HG03558 (cell line): Measurements from ENCODE around the gene MEMO1.
A peak's percentile ranks its signal among the peaks of the same experiment; 100 is the strongest.
"Not testable (repeated sequence)": the region's sequence is repeated elsewhere in the genome, so short reads cannot be mapped to it uniquely, and the experiment has no call there.

Experiments used
- ATAC-seq: cut with Tn5 transposase; IDR thresholded peaks from one replicate; pipeline ENCODE4 v1.9.1; 2021; ENCODE audit warnings: moderate number of reproducible peaks; ENCODE audit not compliant: unreplicated experiment; ENCODE audit errors: extremely low read depth

The MEMO1 gene

DNA sequence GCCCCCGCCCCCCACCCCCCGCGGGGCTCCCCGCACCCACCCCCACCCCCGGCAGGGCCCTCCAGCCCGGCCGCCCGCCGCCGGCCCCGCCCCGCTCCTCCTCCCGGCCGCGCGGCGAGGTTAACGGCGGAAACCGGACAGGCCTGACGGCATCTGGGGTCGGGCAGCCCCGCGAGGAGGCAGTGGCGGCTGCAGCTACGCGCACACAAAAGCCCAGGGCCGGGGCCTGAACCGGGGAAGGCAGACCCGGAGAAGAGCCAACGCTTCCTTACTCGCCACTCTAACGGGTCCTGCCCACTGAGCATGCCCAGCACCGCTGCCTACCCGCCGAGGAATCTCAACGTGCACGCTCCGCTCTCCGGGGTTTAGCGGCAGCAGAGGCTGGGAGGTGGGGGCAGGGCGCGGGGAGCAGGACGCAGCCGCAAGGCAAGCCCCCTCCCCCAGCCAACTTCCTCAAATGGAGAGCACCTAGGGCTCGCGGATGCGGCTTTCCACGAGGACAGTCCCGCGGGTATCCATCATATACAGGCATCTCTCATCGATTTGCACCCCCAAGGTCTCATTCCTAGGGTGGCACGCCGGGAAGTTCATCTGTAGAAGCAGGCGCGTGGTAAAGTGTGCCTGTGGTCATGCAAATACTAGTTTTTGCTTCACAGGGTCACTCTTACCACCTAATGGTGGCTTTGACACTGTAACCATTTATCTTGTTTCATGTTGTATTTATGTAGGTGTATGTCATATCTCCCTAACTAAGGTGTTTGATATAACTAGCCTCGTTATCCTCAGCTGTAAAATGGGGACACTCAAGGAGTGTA, at the start of gene MEMO1:
MEMO1 (minus strand) TSS at position 339 of the 815 bp plus-strand sequence. CDS start 761 bp downstream, outside the sequence.
- ATAC-seq: peak; percentile 47

DNA sequence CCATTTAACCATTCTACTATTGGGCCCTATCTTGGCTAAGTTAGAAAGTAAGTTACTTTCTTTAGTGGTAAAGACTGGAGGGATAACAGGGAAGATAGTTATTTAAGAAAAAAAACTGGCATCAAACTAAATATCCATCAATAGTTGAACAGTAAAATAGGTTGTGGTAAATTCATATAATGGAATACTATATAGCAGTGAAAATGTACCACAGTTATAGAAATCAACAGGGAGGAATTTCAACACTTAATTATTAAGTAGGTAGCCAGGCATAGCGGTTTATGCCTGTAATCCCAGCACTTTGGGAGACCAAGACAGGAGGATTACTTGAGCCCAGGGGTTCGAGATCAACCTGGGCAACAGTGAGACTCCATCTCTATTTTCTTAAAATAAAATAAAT, 49.5 kb upstream of the MEMO1 start:
- no peak for ATAC-seq

DNA sequence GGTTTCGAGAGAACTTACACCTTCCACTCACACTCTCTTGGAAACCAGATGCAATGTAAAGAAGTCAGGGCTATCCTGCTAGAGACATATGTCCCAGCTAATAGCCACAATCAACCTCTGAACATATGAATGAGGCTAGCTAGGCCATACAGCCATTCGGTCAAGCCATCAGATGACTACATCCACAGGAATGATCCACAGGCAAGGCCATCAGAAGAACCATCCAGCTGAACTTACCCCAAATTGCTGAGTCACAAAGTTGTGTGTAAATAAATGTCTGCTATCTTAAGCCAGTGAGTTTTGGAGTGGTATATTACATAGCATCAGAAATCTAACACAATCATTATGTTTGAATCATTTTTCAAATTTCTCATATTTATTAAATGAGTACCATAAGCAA, 47.3 kb upstream of the MEMO1 start:
- no peak for ATAC-seq

DNA sequence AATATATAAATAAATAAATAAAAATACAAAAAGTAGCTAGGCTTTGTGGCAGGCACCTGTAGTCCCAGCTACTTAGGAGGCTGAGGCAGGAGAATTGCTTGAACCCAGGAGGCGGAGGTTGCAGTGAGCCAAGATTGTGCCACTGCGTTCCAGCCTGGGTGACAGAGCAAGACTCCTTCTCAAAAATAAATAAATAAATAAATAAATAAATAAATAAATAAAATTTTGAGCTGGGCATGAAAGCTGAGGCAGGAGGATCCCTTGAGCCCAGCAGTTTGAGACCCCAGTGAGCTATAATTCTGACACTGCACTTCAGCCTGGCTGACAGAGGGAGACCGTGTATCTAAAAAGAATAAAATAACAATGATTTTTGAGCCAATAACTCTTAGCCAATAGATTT, 43.8 kb upstream of the MEMO1 start:
- not testable (repeated sequence) for ATAC-seq

DNA sequence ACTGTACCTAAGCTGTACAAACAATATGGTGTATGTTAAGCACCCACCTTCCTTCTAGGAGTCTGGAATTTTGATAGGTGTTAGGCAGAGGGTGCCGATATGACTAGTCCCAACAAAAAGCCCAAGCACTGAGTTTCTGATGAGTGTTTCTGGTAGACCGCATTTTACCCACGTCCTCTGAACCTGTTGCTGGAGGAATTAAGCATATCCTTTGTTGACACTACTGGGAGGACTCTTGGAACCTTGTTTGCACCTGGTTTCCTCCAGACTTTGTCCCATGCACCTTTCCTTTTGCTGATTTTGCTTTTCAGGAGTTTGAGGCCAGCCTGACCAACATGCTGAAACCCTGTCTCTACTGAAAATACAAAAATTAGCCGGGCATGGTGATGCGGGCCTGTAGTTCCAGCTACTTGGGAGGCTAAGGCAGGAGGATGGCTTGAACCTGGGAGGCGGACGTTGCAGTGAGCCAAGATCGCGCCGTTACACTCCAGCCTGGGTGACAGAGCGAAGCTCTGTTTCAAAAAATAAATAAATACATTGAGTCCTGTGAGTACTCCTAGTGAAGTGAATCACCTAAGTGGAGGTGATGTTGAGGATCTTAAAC, 41.1 kb upstream of the MEMO1 start:
- ATAC-seq: no peak

DNA sequence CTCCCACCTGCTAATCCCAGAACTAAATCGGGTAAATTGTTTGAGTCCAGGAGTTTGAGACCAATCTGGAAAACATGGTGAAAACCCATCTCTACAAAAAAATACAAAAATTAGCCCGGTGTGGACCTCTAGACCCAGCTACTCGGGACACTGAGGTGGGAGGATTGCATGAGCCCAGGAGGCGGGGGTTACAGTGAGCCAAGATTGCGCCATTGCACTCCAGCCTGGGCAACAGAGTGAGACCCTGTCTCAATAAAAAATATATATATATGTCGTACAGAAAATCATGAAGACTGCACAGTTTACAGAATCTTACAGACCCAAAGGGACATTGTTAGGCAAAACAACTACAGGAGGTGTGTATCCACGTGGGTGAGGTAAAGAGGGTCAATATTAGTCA, 32.8 kb upstream of the MEMO1 start:
- ATAC-seq: no peak

DNA sequence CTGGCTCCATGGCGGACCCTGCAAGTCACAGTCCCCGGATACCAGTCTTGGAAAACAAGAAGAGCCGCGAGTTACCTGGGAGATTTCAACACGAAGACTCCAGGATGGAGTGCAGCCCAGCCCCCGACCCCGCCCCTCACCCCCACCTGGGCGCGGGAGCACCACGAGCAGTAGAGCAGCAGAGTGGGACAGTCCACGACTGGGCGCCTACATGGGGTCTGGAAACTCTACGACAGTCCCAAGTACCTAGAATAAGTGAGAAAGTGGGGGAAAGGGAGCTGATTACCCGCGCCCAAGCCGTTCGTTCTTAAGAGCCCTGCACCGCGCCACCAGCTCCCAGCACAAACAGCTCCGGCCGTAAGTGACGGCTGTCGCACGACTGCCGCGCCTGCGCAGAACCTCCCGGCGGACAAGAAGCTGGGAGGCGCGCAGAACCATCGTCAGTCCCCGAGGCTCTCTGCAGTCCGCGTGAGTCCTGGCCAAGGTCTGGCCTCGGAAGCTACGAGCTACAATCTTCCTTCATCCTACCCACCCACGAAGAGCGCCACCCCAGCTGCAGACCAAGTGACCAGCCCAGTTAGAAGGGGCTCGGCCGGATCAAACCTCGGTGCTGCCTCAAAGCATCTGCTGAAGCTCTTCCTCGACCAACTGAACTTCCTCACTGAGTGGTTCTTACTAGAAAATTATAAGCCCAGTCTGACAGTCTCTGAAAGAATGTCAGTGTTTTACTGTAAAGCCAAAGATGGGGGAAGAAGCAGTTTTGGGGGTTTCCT, 28.8 kb upstream of the MEMO1 start, which contains the start of gene DPY30:
DPY30 (minus strand) TSS at position 359 of the 773 bp plus-strand sequence; CDS start at position 10, 349 bp downstream.
- peak; percentile 83 for ATAC-seq

DNA sequence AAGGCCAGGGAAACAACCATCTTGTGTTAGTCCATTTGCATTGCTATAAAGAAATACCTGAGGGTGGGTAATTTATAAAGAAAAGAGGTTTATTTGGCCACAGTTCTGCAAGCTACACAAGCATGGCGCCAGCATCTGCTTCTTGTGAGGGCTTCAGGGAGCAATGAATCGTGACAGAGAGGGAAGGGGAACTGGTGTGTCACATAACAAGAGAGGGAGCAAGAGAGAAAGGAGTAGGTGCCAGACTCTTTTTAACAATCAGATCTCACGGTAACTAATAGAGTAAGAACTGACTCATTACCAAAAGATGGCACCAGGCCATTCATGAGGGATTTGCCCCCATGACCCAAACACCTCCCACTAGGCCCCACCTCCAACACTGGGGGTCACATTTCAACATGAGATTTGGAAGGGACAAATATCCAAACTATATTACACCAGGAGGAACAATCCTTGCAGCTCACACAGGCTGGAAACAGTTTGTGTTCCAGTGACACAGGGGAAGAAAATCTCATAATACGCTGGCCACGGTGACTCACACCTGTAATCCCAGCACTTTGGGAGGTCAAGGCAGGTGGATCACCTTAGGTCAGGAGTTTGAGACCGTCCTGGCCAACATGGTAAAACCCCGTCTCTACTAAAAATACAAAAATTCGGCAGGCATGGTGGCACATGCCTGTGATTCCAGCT, 23.5 kb upstream of the MEMO1 start:
- not testable (repeated sequence) for ATAC-seq

DNA sequence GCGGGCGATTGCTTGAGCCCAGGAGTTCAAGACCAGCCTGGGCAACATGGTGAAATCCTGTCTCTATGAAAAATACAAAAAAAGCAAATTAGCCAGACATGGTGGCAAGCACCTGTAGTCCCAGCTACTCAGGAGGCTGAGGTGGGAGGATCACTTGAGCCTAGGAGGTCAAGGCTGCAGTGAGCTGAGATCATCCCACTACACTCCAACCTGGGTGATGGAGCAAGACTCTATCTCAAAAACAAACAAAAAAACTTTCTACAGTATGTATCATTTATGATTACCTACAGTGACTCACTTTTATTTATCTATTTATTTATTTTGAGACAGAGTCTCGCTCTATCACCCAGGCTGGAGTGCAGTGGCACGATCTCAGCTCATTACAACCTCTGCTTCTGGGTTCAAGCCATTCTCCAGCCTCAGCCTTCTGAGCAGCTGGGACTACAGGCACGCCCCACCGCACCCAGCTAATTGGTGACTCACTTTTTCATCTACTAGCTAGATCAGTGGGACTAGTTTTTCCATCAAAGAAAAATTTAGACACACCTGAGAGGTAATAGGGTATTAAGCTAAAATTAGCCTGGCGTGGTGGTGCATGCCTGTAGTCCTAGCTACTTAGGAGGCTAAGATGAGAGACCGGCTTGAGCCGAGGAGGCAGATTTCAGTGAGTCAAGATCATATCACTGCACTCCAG, 8.1 kb upstream of the MEMO1 start:
- ATAC-seq: not testable (repeated sequence)

DNA sequence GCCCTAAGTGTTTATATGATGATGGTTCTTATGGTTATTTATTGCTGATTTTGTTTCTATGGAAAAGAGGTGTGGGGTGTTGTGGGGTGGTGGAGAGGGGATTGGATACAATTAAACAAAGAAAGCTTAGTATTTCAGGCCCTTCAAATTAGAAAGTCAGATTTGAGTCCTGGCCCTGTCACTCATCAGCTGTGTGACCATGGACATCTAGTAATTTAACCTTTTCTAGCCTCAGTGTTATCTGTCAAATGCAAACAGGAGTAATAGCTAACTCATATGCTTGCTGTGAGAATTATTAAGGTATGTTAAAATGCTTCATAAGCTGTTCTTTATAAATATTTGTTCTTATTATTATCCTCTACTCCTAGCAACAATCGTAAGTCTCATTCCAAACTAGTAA, 2.1 kb upstream of the MEMO1 start:
- ATAC-seq: no peak

DNA sequence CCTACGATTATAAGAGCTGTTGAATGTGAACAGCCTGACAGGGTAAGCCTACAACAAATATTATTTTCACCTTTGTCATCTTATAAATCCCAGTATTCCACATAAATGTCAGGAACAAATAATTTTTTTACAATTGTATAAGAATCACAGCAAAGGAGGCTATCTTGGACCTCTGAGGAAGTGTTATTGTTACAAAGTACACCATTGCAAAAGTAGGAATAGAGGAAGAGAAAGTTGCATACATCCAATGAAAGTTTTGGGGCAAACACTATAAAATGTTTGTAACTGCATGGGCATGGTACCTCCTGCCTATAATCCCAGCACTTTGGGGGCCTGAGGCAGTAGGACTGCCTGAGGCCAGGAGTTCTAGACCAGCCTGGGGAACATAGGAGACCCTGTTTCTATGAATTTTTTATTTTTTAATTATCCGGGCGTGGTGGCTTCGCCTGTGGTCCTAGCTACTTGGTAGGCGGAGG, 715 bp upstream of the MEMO1 start:
- ATAC-seq: no peak

DNA sequence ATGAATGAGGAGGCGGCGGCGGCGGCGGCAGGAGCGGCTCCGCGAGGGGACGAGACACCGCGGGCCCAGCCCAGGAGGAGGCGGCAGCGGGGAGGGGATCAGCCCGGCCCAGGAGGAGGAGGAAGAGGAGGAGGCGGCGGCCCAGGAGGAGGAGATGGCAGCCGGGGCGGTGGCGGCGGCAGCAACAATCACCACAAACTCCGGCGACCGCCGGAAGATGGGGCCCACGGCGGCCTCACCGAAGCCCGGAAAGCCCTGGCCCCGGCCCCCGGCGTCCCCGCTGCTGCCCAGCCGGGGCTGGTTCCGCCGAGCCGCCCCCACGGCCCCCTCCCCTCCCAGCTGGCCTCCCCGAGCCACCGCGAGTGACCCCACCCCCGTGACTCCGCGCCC, 533 bp downstream of the MEMO1 start:
- ATAC-seq: peak; percentile 13

DNA sequence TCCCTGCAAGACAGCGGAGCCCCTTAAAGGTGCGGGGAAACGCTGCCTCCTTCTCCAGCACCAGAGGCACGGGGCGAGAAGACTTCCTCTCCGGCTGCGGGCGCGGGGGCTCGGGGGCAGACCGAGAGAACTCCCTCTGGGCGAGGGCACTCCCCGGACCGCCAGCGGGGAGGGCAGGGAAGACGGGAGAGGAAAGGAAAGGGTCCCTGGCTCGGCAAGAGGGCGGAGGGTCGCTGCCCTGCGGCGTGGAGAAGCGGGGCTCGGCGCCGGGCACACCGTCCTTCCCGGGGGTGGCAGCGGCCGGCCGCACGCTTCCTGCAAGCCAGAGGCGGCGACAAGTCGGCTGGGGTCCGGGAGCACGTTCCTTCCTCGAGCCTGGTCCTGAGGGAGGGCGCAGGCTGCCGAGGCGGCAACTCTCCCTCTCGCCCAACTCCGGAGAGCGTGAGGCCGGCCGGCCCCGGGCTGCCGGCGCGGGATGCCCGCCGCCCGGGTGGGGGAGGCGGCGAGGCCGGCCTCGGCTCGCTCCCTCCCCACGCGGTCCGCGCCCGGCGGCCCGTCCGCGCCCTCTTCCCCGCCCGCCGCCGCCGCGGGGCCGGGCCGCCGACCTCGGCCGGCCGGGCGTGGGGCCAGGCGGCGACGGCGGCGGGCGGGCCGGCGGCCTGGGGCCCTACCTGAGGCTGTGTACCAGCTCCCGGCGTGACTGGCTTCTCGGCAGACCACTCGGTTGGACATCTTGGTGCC, 1.1 kb downstream of the MEMO1 start:
- ATAC-seq: no peak

DNA sequence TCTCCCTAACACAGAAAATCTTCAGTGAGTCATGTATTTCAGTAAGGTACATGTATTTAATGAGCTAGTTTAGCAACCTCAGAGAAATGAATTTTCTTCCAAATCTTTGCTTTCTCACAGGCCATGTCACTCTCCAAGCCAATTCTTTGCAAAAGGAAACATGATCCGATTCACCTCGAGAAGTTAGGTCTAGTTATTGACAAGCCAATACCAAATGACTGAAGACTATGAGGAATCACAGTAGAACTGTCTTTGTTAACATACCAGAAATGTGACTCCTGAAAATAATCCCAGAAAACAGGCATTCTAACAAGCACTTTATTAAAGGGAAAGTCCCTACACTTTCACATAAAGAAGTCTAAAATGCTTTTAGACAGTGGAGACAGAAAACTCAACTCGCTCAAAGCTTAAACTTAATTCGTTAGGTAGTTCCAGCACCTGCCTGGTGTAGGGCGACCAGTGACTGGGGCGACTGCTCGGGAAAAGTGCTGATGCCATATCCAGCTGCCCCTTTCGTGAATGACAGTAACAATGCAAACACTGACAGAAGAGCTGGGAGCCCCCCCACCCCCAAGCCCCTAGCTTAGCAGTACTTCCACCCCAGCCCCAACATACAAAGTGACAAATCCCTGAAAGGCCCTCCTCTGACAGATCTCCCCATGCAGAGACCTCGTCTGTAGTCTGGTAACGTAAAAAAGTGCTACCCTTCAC, 1.8 kb downstream of the MEMO1 start:
- no peak for ATAC-seq

DNA sequence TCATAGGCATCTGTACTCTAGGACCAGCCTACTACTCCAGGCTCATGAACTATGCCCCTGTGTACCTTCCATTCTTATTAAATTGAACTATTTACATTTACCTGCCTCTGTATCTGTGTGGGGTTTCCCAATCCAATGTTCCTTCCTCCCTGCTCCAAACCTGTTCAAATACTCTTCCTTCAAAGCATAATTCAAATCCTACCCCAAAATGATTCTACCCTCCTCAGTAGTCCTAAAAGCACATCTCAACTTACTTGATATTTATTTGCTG, 3.8 kb downstream of the MEMO1 start:
- ATAC-seq: no peak

DNA sequence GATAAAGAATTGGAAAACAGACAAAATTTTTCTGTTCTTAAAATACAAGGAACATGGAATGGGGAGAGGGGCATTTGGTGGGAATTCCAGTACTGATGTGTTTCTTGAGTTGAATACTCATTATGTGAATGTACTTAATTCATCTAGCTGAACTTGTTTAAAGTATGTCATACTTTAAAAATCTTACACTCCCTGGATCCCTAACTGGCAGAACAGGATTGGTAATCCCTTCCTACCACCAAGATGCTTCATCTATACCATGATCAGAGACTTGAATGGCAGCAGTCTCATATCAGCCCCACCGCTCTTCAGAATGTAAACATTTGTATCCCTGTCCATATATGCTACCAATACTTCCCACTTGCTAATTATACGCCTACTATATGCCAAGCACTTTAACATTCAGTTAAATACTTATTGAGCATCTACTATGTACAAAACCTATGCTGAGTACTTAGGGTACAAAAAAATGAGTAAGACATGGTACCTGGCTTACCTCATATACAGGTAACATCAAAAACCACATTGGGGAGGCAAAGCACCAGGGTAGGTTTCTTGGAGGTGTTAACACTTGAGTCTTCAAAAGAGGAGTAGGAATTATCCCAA, 5.3 kb downstream of the MEMO1 start:
- no peak for ATAC-seq

DNA sequence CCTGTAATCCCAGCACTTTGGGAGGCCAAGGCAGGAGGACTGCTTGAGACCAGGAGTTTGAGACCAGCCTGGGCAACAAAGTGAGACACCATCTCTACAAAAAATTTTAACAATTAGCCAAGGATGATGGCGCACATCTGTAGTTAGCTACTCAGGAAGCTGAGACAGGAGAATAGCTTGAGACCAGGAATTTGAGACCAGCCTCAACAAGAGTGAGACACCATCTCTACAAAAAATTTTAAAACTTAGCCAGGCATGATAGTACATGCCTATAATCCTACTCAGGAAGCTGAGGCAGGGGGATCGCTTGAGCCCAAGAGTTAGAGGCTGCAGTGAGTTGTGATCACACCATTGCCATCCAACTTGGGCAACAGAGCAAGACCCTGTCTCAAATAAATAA, 7.0 kb downstream of the MEMO1 start:
- ATAC-seq: no peak

DNA sequence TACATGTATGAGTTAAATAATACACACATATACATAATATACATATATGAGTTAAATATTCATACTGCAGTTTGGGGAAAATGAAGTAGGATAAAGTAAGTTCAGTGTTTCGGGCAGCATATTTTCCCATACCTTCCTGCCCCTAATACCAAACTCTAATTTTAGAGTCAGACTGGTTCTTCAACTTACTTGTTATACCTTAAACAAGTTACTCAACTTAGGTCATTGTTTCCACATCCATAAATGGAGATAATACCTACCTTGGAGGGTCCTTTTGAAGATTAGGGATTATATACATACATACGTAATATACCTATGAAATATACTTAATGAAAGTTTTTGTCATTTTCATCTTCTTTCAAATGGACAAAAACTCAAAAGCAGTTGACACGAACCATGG, 8.4 kb downstream of the MEMO1 start:
- ATAC-seq: no peak
